Fibroblast of skin of abdomen (primary cell): ENCODE data around the gene SMAD6.
A peak's percentile ranks its signal among the peaks of the same experiment; 100 is the strongest.
"Not testable (repeated sequence)": the region's sequence is repeated elsewhere in the genome, so short reads cannot be mapped to it uniquely, and the experiment has no call there.

ENCODE experiments used
- DNase-seq: peaks from one replicate; pipeline ENCODE4 v3.0.0-alpha.2; 2013

SMAD6 gene

GRCh38 chr15:66743703-66744536 is 41.9 kb downstream of the SMAD6 start:
- DNase-seq, result no peak

- no peak for DNase-seq
Observed at GRCh38 chr15:66744610-66745279, 42.7 kb downstream of the SMAD6 start.

GRCh38 chr15:66745530-66746230 is 43.6 kb downstream of the SMAD6 start:
- DNase-seq, result no peak

GRCh38 chr15:66746231-66746605 is 44.2 kb downstream of the SMAD6 start:
- no peak for DNase-seq

GRCh38 chr15:66747223-66747622 is 45.2 kb downstream of the SMAD6 start:
- DNase-seq, result no peak

- DNase-seq, result peak; percentile 82
Observed at GRCh38 chr15:66747886-66748707, 46.1 kb downstream of the SMAD6 start.

- DNase-seq, result no peak
Observed at GRCh38 chr15:66748708-66749035, 46.6 kb downstream of the SMAD6 start.

- DNase-seq, result peak; percentile 33
Observed at GRCh38 chr15:66749841-66750575, 48.0 kb downstream of the SMAD6 start.

- no peak for DNase-seq
Observed at GRCh38 chr15:66750609-66751008, 48.6 kb downstream of the SMAD6 start.

- no peak for DNase-seq
Observed at GRCh38 chr15:66751579-66751978, 49.5 kb downstream of the SMAD6 start.

GRCh38 chr15:66752078-66752477 is 50.0 kb downstream of the SMAD6 start:
- DNase-seq, result no peak

GRCh38 chr15:66753687-66754377 is 51.8 kb downstream of the SMAD6 start:
- no peak for DNase-seq

- no peak for DNase-seq
Observed at GRCh38 chr15:66754789-66755188, 52.8 kb downstream of the SMAD6 start.

- no peak for DNase-seq
Observed at GRCh38 chr15:66755298-66756068, 53.4 kb downstream of the SMAD6 start.

- DNase-seq, result no peak
Observed at GRCh38 chr15:66756295-66756694, 54.3 kb downstream of the SMAD6 start.

GRCh38 chr15:66757030-66757429 is 55.0 kb downstream of the SMAD6 start:
- DNase-seq, result no peak

- DNase-seq, result no peak
Observed at GRCh38 chr15:66757521-66757920, 55.5 kb downstream of the SMAD6 start.

GRCh38 chr15:66758217-66758616 is 56.2 kb downstream of the SMAD6 start:
- DNase-seq, result not testable (repeated sequence)

- DNase-seq, result no peak
Observed at GRCh38 chr15:66758844-66759243, 56.8 kb downstream of the SMAD6 start.
